GM12801 (cell line): ENCODE measurements around the gene CABLES2.

ENCODE experiments used
- TF ChIP-seq, protein P1 (sequence below): IDR thresholded peaks from one replicate; pipeline ENCODE4 v1.5.1; 2011; ENCODE audit warnings: control low read depth; ENCODE audit not compliant: insufficient read length; ENCODE audit errors: extremely low read depth

CABLES2 gene

DNA sequence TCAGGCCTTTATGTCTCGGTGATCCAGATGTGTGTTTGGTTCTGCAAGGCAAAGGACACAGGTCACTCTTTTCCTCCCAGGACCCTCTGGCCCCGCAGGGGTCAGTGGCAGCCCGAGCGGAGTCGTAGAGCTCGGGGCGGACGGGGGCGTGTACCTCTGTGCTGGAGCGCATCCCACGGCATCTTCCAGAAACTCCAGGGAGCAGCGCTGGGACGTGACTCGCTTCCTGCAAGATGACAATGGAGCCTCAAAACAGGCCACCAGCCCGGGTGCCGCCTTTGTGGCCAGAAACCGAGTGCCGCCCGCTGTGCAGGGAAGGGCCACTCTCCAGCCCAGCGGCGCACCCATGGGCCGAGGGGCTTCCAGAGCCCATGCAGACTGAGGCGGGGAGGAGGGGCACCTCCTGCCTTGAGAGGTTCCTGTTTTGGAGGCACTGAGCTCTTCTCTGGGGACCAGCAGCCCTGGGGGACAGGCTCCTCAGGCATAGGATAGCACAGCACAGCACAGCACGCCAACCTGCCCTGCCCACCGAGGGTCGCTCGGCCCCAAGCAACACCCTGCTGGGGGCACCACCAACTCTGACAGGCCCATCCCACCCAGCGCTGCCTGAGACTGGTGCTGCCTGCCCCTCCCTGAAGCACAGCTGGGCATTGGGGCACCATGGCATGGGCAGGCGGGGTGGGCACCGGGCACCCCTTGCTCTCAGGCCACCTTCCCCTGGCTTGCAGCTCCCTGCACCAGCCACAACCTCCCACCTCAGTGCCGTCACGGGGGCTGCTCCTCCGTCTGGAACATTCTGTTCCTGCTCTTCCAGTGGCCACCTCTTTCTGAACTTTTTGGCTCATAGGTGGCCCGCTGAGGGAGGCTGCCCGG, 10.5 kb downstream of the CABLES2 start:
- TF ChIP-seq, protein P1, sequence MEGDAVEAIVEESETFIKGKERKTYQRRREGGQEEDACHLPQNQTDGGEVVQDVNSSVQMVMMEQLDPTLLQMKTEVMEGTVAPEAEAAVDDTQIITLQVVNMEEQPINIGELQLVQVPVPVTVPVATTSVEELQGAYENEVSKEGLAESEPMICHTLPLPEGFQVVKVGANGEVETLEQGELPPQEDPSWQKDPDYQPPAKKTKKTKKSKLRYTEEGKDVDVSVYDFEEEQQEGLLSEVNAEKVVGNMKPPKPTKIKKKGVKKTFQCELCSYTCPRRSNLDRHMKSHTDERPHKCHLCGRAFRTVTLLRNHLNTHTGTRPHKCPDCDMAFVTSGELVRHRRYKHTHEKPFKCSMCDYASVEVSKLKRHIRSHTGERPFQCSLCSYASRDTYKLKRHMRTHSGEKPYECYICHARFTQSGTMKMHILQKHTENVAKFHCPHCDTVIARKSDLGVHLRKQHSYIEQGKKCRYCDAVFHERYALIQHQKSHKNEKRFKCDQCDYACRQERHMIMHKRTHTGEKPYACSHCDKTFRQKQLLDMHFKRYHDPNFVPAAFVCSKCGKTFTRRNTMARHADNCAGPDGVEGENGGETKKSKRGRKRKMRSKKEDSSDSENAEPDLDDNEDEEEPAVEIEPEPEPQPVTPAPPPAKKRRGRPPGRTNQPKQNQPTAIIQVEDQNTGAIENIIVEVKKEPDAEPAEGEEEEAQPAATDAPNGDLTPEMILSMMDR: no peak

DNA sequence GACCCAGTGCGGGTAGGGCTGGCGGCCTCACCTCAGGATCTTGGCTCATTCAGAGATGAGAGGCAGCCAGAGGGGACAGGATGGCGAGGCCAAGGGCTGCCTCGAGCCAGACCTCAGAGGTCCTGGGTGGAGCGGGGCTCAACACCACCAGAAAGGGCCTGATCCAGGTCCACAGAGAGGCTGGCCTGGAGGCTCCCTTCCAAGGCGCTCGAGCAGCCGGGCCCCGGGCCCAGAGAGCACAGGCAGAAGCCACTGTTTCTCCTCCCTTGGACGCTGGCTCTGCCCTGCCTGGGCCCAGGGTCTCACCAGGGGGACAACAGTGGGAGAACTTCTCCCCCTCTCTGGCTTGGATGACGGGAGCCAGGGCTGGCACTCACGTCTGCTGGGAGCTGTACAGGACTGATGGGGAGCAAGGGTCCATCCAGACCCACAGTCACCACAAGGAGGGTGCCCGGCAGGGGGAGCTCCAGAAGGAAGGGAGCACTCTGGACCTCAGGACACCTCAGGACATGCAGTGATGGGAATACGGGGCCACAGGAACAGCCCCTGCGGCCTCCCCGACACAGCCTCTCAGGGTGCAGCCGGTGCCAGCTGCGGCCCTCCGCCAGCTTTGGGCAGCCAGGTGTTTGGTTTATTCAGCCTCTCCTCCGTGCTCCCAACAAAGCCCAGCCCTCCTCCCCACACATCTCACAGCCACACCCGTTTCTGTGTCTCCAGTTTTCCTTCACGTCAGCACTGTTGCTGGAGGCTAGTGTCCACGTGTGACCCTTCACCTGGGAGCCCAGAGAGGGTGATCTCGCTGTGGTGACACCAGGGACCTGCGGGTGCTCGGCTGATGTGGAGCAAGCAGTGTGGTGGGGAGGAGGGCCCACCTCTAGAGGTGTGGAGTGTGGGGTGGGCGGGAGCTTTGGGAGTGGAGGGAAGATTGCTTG, 11.5 kb downstream of the CABLES2 start:
- TF ChIP-seq, protein P1: no peak

DNA sequence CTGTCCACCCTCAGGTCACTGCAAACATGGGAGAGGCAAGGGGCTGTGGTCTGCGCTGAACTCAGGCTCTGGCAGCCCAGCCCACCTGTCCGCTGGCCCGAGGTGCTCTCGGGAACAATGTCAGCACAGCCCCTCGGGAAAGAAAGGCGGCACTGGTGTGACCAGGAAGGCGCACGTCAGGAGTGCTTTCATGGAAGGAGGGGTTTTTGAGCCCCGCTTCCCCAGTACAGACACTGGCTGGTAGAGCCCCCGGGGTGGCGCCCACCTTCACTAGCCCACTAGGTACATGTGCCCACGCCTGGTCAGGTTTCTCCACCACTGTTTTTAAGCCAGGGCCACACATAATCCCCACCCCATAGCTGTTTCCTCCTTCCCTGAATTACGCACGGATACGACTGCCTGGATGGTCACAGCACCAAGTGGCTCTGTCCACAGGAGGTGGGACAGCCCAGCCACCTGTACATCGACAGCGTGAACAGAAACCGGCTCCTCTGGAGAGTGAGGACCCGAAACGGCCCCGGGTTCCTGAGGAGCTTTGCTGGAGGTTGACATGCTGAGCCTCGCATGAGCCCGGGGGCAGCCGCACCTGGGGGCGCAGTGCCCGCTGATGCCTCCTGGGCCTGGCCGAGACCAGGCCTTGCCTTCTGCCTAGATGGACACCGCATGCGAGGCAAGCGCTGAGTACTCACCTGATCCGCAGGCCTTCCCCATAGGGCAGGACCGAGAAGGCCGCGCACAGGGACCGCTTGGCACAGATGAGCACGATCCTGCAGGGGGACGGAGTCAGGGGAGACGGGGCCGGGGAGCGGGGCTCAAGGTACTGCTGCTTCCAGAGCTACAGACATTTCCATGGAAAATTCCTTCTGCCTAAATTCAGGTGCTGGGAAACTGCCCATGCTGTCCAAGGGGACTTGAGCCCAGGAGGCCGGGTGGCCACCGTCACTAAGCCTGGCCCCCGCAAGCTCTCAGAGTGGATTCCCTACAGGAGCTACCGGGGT, 12.5 kb downstream of the CABLES2 start:
- TF ChIP-seq, protein P1: no peak

- TF ChIP-seq, protein P1: no peak
Measured at GRCh38 chr20:62393830-62394229, 13.3 kb downstream of the CABLES2 start.

DNA sequence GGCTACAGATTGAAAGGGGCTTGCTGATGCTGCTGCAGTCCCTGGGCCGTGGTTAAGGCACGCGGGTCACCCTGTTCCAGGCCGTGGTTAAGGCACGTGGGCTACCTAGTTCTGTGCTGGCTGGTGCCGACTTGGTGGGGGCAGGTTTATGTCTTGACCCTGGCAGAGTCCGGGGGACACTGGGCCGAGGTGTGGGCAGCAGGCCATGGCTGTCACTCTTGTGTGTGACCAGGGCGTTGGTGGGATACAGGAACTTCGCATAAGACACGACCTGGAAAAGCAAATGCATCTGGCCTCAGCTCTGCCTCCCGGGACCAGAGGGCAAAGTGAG, 13.8 kb downstream of the CABLES2 start:
- TF ChIP-seq, protein P1: no peak

- TF ChIP-seq, protein P1: no peak
Measured at GRCh38 chr20:62392621-62393334, 14.3 kb downstream of the CABLES2 start.
